Measurements from ENCODE around the gene METAP1.
"Not testable (repeated sequence)": the region's sequence is repeated elsewhere in the genome, so short reads cannot be mapped to it uniquely, and the experiment has no call there.

The METAP1 gene

DNA sequence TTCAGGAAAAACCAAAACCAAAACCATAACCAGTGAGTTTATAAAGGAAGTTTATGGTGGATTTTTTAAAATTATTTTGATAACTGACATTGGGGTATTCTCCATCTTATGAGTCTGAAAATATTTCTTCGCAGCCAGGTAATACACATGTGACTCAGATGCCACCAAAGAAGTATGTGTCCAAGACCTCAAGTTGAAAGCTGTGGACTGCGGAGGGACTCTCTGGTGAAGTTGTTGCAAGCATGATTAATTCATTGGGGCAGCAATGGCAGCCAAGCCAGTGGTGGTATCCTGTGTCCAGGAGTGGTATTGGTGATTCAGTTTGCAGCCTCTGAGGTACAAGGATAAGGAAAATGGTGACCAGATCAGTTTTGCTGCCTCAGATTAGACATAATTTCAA is 107.1 kb downstream of the METAP1 start:
- DNase-seq = no peak

DNA sequence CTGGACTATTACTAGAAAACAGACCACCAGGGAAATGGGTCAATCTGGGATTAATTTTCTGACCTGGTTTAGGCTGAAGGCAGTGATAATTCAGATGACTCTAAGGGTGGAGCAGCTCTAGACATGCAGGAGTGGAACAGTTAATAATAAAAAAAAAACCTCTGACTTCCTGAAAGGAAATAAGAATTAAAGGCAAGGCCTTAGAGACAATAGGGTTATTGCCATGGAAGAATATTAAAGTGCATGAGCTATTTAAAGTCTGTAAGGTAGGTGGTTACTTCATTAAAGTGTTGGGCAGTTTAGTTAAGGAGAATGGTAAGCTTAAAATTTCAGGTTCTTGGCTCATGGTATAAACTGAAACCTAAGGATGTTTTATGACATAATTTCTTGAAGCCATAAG is 107.6 kb downstream of the METAP1 start:
- no peak for DNase-seq

DNA sequence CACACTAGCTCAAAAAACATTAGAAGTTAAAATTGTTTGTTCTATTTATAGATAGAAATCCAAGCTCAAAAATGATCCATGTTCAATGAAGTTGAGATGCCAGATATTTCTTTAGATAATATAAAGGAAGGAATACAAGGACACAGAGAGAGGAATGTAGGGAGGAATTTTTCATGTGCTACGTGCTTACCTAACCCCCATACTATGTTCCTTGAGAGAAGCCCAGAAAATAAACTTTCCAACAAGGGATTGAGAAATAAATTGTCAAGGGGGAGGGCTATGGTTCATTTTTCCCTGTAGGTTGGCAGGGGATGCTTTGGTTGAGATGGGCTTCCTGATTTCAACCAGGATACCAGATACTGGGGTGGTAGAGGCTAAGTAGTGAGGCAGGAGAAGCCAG is 108.6 kb downstream of the METAP1 start:
- no peak for DNase-seq

DNA sequence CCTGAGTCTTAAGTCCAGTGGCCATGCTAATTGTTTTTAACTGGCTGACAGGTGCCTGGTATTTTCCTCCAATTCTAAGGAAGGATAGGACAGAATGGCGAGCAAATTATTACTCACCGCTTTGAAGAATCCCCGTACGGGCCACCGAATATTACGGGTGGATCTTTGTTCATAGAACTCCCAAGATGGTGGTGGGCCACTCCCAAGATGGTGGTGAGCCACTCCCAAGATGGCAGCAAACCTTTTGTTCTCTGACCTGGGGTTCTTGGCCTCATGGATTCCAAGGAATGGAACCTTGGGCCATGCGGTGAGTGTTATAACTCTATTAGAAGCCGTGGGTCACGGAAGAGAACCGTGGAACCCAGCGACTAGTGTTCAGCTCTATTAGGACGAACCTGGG is 113.8 kb downstream of the METAP1 start:
- DNase-seq = not testable (repeated sequence)

Measured in amniotic stem cell (primary cell).